GM21515 (cell line): ENCODE measurements around the gene TDRD5.
"Not testable (repeated sequence)": the region's sequence is repeated elsewhere in the genome, so short reads cannot be mapped to it uniquely, and the experiment has no call there.

Source experiments
- ATAC-seq: cut with Tn5 transposase; IDR thresholded peaks from one replicate; pipeline ENCODE4 v1.9.1; 2021; ENCODE audit not compliant: unreplicated experiment

The TDRD5 gene

DNA sequence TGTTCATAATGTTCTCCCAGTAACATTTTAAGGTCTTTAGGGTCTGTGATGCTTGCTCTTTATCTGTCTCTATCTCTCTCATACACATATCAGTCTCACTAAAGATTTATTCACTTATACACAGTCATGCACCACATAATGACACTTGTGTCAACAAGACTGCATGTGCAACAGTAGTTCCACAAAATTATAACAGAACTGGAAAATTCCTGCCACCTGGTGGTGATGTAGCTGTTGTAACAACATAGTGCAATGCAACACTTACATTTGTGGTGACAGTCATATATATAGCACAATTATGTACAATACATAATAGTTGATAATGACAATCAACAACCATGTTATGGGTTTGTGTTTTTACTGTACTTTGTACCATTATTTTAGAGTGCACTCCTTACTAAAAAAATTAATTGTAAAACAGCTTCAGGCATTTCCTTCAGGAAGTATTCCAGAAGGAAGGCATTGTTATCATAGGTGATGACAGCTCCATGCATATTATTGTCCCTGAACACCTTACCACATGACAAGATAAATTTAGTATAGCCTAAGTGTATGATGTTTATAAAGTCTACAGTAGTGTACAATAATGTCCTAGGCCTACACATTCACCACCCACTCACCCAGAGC is 8.1 kb downstream of the TDRD5 start:
- no peak for ATAC-seq

DNA sequence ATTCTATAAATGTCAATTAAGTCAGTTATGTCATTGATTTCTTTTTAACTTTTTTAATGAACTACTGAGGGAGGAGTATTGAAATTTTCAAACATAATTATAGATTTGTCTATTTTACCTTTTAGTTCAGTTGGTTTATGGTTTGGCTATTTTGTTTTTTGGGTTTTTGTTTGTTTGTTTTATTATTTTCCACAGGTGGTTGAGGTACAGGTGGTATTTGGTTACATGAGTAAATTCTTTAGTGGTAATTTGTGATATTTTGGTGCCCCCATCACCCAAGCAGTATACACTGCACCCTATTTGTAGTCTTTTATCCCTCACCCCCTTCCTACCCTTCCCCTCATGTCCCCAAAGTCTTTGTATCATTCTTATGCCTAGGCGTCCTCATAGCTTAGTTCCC is 9.5 kb downstream of the TDRD5 start:
- no peak for ATAC-seq

DNA sequence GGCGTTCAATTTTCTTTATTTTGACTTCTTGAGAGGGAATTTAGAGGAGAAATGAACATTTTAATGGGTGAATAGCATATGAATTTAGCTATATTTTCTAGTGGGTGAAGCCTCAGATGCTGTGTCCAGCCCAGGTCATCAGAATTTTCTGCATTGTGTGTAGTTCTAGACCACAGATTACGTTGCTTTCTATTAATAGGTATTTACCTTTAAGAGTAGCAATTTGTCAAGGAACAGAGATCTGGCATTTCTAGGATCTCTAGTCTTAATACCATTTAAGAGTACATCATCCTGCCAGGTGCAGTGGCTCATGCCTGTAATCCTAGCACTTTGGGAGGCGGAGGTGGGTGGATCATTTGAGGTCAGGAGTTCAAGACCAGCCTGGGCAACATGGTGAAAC is 20.7 kb downstream of the TDRD5 start:
- ATAC-seq, result no peak

DNA sequence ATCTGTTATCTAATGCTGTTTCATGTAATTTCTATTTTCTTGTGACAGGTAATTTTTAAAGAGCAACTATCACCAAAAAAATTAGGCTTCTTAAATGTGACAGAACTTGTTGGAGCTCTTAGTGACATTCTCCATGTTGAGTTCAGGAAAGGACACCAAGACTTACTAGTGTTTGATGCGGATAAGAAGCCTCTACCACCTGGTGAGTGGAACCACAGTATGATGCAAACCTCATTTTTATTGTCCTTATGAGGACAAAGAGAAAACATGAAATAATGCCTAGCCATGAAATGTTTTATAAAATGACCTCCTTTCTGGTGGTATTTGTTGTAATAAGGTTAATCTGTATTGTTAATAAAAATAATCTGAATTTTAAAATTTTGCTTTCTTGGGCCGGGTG is 39.1 kb downstream of the TDRD5 start:
- no peak for ATAC-seq

DNA sequence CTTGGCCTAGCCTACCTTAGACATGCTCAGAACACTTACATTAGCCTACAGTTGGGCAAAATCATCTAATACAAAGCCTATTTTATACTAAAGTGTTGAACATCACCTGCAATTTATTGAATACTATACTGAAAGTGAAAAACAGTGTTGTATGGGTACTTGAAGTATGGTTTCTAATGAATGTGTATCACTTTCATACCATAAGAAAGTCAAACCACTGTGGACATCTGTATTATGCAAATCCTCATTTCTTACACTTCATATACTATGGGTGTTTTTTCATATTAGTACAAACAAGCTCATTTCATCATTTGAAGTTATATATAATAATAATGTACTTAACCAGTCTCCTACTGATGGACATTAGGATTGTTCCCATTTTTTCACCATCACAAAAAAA is 41.2 kb downstream of the TDRD5 start:
- ATAC-seq, result no peak

DNA sequence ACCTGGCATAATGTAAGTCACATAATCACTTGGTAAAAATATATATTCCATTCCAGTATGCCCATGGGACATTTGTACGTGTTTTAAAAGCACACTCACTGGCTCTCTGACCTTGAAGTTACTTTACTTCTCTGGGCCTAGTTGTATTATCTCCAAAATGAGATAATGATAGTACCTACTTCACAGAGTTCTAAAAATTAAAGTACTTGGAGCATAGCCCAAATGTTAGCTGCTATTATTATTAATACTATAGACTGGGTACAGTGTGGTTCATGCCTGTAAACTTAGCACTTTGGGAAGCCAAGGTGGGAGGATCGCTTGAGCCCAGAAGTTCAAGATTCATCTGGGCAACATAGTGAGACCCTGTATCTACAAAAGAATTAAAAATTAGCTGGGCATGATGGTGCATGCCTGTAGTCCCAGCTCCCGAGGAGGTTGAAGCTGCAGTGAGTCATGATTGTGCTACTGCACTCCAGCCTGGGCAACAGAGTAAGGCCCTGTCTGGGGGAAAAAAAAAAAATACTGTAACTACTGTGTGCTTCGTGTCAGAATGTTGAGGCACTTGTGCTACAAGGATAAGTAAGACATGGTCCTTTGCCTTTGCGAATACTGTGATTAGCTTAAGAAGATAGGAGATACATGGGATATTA is 45.7 kb downstream of the TDRD5 start:
- no peak for ATAC-seq

DNA sequence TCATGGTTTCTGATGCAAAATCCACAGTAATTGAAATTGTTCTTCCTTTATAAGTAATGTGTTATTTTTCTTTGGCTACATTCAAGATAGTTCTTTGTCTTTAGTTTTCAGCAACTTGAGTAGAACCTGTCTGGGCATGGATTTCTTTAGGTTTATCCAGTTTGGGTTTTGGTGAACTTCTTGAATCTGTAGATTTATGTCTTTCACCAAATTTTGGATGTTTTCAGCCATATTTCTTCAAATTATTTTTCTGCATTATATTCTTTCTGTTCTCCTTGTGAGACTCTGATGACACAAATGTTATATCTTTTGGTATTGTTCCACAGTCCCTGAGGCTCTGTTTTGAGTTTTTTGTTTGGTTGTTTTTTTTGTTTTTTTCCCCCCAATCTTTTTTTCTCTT is 69.4 kb downstream of the TDRD5 start:
- no peak for ATAC-seq

DNA sequence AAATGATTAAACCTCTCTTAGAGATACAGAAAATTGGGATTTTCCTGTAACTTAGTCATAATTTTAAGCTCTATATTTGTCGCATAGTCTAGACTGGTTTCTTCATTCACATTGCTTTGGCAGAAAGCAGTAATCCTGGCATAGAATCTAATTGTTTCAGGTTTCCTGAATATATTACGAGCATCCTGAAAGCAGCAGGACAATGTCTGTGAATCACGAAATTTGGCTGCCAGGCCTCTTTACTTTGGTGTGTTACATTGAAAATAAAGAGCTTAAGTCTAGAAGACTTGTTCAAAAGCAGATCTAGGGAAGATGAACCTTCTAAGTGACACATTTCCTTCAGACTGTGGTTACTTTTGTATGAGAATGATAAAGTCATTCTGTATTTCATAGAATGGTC is 72.2 kb downstream of the TDRD5 start:
- ATAC-seq, result no peak

DNA sequence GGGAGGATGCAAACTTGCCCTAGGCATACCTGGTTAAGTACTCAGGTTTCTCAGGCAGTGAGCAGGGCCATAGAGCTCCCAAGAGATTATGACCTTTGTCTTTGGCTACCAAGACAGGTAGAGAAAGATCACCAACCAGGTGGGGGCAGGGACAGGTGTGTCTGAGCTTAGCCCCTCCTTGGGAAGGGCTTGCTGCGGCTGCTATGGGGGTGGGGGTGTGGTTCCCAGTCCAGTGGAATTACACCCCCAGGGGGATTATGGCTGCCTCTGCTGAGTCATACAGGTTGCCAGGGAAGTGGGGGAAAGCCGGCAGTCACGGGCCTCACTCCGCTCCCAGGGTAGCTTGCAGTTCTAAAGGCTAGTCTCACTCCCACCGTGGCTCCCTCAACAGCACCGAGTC is 86.2 kb downstream of the TDRD5 start:
- ATAC-seq, result no peak

DNA sequence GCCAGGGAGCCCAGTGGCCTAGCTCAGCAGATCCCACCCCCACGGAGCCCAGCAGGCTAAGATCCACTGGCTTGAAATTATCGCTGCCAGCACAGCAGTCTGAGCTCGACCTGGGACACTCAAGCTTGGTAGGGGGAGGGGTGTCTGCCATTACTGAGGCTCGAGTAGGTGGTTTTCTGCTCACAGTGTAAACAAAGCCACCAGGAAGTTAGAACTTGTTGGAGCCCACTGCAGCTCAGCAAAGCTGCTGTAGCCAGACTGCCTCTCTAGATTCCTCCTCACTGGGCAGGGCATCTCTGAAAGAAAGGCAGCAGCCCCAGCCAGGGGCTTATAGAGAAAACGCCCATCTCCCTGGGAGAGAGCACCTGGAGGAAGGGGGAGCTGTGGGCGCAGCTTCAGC is 102.9 kb downstream of the TDRD5 start:
- ATAC-seq, result not testable (repeated sequence)

DNA sequence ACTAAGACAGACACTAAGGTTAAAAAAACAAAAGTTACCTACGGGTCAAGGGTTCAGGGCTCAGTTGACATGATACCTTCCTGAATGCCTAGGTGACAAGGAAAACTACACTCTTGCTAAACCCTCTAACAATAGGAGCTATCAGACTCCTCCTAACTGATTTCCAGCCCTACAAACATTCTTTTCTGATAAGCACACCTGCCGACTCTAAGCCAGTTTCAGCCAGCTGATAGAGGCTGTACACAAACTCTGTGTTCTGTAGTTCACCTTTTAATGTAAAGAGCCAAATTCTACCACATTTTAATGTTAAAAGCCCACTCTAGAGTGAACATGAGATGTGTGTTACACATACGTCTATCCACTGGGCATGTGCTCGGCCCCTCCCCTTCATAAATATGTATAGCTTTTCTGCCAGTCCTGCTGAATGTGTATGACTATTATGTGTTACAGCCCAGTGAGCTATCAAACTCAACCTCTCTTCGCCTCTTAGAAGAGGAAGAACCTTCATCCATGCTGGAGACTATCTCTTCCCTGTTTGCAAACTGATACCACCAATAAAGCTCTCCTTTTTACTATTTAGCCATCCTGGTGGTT is 111.4 kb downstream of the TDRD5 start:
- no peak for ATAC-seq

DNA sequence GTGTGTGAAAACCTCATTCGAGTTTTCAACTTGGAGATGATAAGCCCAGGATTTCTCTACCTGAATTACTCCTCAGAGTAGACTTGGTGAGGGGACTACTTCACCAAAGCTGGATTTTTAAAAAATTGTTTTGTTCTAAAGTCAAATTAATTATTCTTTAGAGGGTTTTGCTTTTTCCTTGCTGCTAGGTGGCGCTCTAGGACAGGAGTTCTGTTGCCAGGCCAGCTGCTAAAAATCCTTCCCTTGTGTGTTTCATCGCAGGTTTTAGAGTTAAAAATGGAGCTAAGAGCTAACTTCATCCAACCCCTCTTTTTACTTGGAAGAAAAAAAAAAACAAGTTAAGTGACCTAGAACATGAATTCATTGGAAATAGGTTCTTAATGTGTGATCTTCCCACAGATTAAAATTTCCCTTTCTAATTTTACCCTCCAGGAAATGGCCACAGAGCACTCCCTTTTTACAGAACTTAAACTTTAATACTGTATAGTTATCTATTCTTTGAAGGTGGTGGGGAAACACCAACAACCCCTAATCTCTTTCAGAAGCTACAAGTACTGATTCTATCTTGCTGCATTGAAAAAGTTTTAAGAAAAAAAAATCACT is 114.8 kb downstream of the TDRD5 start:
- no peak for ATAC-seq

DNA sequence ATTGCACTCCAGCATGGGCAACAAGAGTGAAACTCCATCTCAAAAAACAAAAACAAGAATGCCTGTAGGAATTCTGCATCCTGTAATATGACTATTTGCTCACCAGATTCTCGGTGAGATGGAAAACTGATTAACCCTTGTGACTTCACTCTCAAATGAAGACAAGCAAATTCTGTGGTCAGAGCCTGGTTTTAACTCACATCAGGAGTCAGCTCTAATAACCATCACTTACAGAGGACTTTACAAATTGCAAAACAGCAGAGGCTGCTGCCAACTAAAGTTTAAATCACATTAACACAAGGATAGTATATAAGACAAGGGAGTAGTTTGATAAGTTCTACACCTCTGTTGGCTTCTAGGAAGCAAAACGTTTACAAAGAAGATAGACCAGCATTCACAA is 115.8 kb downstream of the TDRD5 start:
- ATAC-seq, result no peak

DNA sequence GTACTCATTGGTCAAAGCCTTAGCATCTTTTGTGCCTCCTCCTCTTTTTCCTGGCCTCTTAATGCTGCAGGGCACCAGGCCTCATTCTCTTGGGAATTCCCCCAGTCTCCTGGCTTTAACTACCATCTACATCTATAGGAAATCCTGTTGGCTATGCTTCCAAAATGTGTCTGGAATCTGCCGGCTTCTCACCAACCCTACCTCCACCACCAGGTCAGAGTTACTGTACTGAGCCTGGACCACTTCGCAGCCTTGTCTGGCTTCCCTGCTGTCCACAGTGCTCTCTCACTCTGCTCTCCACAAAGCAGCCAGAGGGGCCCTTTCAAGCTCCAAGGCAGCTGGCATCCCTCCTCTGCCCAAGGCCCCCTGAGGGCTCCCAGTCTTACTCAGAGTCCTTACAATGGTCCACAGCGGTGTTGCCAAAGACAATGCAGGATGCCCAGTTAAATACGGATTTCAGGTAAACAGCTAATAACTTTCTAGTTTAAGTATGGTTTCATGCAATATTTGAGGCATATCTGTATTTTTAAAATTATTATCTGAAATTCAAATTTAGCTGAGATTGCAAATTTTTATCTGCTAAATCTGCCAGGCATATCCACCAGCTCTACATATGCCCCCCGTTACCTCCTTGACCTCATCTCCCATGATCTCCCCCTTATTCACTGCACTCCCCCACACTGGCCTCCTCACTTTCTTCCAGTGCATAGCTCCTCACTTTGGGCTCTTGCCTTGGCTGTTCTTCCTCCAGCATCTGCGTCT is 117.0 kb downstream of the TDRD5 start:
- no peak for ATAC-seq

DNA sequence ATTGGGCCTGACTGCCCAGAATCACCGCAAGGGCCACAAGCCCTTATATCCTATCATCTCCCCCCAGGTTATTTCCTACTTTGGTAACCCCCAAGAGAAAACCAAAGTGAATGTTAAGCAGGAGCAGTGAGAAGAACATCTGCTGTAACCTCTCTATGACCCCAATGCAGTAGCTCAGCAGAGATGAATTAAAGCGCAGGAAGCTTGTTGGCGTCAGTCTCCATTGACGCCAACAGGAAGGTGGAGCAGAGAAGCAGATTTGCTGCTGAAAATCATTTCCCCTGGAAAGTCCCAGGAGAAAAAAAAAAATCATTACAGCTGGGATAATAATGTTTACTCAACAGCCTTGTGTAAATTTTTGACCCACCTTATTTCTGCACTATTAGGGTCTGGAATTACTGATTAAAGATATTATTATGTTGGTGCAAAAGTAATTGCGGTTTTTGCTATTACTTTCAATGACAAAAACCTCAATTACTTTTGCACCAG is 118.3 kb downstream of the TDRD5 start:
- peak; percentile 55 for ATAC-seq

DNA sequence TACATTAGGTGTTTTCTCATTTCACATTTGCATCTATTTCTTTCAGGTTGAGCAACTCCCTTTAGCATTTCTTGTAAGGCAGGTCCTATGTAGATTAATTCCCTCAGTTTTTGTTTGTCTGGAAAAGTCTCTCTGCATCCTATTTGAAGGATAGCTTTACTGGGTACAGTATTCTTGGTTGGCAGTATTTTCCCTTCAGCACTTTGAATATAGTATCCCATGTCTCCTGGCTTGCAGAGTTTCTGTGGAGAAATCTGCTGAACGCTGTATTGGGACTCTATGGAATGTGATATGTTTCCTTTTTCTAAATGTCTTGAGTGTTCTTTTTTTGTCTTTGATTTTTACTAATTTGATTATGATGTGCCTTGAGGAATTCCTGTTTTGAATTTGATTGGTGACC is 122.5 kb downstream of the TDRD5 start:
- ATAC-seq, result no peak

DNA sequence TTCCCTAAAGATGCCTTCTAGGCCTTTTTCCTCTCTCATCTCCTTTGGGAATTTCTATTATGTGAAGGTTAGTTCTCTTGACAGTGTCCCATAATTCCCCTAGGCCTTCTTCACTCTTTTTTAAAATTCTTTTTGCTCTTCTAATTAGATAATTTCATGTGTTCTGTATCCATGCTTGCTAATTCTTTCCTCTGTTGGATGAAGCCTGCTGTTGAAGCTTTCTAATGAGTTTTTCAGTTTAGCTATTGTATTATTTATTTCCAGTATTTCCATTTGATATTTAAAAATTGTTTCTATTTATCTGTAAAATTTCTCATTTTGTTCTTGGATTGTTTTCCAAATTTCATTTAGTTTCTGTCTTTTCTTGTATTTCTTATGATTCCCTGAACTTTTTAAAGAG is 123.0 kb downstream of the TDRD5 start:
- no peak for ATAC-seq

DNA sequence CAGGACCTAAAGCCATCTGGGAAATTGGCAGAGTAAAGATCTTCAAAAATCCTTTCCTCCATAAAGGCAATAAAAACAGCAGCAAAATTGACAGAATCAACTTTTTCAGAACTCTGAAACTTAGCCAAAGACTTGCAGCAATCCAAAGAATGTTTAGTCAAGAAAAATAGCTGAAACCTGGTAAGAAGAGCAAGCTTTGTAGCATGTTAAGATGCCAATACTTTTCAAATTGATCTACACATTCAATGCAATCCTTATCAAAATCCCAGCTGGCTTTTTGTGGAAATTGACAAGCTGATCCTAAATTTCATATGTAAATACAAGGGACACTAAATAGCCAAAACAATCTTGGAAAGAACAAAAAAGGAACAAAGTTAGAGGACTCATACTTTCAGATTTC is 127.6 kb downstream of the TDRD5 start:
- ATAC-seq, result no peak

DNA sequence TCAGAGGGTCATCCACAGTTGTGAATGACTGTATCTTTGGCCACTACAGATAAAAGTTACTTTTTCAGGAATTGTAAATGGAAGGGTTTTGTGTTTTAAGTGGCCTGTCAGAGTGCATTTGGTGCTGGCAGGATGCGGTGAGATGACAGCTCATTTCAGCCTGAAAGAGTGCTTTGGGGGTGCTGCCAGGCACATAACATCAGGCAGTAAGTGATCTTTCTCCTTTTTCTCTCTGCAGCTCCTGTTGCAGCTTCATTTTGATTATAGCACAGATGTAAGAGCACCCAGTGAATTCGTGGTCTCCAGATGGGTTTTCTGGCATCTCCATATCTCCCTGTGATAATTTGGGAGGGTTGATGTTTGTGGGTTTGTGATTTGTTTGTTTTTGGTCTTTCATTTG is 136.6 kb downstream of the TDRD5 start:
- ATAC-seq, result no peak

DNA sequence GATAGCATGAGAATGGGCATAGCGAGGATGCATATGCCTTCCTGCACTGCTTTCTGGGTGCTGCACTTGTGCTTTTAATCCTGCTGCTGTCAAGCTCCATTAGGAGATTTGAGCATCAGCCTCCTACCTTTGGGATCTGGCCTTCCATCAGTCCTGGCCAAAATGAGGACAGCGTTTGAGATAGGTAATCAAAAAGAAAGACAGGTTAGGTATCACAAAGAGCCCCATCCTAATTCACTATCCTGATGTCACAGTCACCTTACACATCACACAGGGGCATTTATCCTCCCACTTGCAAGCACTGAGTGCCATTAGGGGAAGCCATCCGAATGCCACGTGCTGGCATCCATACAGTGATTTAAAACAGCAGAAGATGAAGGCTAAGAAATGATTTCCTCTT is 138.2 kb downstream of the TDRD5 start:
- no peak for ATAC-seq

DNA sequence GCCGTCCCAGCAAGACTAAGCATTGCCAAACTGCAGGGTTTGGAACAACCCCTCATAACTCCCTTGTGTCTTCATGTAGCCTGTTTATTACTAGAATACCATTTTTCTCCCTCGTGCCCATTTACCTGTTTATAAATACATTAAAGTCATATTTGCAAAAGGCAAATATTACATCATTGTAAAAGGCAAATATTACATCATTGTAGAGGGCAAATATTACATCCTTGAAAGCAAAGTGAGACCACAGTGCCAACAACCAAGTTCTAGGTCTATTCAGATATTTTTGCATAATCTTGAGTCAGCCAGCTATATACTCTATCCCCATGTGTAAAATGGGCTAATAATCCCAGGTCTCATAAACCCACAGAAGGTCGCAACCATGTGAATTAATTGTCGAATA is 140.0 kb downstream of the TDRD5 start:
- ATAC-seq, result no peak
